ENCODE data around the gene ZFP69.
A peak's percentile ranks its signal among the peaks of the same experiment; 100 is the strongest.

The ZFP69 gene

DNA sequence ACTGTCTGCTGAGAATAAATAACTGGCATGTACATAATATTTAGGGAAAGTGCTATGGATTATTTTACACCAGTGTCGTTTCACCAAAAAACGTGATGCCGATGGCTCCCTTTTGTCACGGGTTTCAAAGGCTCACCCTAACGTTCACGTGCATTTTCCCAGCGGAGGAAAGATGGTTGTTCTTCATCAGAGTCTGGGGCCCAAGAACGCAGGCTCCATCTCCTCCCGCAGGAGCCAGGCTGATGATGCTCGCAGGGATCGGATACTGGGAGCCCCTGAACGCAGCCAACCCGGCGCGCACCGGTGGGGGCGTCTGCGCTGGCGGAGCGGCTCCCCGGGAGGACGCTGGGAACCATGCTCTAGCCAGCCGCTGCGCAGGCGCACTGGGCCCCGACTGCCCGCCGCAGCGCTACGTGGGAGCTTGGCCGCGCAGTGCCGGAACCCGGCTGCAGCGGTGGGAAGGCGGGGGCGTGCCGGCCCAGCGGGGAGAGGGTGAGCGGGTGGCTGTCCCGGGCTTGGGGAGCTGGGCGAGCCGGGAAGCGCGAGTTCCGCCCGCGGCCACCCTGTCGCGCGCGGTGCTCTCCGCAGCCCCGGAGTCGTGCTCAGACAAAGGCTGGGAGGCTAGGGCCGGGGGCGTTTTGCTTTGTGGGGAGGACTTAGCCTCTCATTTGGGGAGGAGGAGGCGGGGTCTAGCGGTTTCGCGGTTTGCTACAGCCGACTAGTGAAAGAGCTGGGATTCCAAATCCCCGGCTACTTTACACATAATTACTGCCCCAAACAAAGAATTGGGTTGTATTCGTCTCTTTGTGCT lies 27.2 kb upstream of the ZFP69 start, which contains the start of gene ZFP69B:
Gene ZFP69B (plus strand): TSS at position 793 of the 811 bp plus-strand sequence. CDS start 486 bp downstream, outside the sequence.
- TF ChIP-seq, protein P1, sequence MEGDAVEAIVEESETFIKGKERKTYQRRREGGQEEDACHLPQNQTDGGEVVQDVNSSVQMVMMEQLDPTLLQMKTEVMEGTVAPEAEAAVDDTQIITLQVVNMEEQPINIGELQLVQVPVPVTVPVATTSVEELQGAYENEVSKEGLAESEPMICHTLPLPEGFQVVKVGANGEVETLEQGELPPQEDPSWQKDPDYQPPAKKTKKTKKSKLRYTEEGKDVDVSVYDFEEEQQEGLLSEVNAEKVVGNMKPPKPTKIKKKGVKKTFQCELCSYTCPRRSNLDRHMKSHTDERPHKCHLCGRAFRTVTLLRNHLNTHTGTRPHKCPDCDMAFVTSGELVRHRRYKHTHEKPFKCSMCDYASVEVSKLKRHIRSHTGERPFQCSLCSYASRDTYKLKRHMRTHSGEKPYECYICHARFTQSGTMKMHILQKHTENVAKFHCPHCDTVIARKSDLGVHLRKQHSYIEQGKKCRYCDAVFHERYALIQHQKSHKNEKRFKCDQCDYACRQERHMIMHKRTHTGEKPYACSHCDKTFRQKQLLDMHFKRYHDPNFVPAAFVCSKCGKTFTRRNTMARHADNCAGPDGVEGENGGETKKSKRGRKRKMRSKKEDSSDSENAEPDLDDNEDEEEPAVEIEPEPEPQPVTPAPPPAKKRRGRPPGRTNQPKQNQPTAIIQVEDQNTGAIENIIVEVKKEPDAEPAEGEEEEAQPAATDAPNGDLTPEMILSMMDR (conservative IDR thresholded peaks at IDR 0.05), result no peak; the same call in 1 of the 2 replicates
- peak within 1 kb of the TSS; percentile 76 for H3K27ac ChIP-seq

GRCh38 chr1:40450495-40451237 lies 26.4 kb upstream of the ZFP69 start:
- TF ChIP-seq, protein P1 (conservative IDR thresholded peaks at IDR 0.05), result no peak
- H3K27ac ChIP-seq, result peak overlapping the region; percentile 76

GRCh38 chr1:40451238-40451585 lies 25.9 kb upstream of the ZFP69 start:
- TF ChIP-seq, protein P1 (conservative IDR thresholded peaks at IDR 0.05), result no peak
- H3K27ac ChIP-seq, result no peak overlapping the region

- H3K27ac ChIP-seq, result no peak overlapping the region
- TF ChIP-seq, protein P1 (conservative IDR thresholded peaks at IDR 0.05), result no peak
These were observed 22.2 kb upstream of the ZFP69 start for GRCh38 chr1:40454873-40455272.

DNA sequence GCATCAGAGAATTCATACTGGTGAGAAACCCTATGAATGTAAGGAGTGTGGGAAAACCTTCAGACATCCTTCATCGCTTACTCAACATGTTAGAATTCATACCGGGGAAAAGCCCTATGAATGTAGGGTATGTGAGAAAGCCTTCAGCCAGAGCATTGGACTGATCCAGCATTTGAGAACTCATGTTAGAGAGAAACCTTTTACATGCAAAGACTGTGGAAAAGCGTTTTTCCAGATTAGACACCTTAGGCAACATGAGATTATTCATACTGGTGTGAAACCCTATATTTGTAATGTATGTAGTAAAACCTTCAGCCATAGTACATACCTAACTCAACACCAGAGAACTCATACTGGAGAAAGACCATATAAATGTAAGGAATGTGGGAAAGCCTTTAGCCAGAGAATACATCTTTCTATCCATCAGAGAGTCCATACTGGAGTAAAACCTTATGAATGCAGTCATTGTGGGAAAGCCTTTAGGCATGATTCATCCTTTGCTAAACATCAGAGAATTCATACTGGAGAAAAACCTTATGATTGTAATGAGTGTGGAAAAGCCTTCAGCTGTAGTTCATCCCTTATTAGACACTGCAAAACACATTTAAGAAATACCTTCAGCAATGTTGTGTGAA lies 14.0 kb upstream of the ZFP69 start:
- TF ChIP-seq, protein P1 (conservative IDR thresholded peaks at IDR 0.05), result no peak

DNA sequence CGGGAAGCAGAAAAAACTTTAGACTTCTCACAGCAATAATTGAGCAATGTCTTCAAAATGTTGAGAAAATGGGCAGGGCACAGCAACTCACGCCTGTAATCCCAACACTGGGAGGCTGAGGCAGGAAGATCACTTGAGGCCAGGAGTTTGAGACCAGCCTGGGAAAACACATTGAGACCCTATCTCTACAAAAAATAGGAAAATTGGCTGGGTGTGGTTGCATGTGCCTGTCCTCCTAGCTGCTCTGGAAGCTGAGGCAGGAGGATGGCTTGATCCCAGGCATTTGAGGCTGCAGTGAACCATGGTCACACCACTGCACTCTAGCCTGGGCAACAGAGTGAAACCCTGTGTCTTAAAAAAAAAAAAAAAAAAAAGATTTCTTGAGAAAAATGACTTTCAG lies 7.8 kb upstream of the ZFP69 start:
- TF ChIP-seq, protein P1 (conservative IDR thresholded peaks at IDR 0.05), result no peak
- no peak overlapping the region for H3K27ac ChIP-seq

More for the DNA sequence above, 14.0 kb upstream of the ZFP69 start:
- H3K27ac ChIP-seq, result no peak overlapping the region

- TF ChIP-seq, protein P1 (conservative IDR thresholded peaks at IDR 0.05), result no peak
These were observed 1.8 kb upstream of the ZFP69 start for GRCh38 chr1:40475268-40475667.

More at GRCh38 chr1:40475268-40475667, 1.8 kb upstream of the ZFP69 start:
- H3K27ac ChIP-seq, result no peak overlapping the region

Measured in VCaP (cell line).